ENCODE results near the gene SMIM41.

- no peak for TF ChIP-seq CTCF (IDR thresholded peaks at IDR 0.05)
- peak in 1 of 2 donors; percentile 48 for TF ChIP-seq POLR2AphosphoS5 (IDR thresholded peaks at IDR 0.05)
- no peak for TF ChIP-seq EP300 (IDR thresholded peaks at IDR 0.05)
- no peak for TF ChIP-seq POLR2A (IDR thresholded peaks at IDR 0.05)
These were observed 1.1 kb downstream of the SMIM41 start for GRCh38 chr12:52080403-52081251.
